Retinal pigment epithelial cell (primary cell): Measurements from ENCODE around the gene ITPK1.

ENCODE experiments used
- DNase-seq: peaks from one replicate; pipeline ENCODE4 v3.0.0-alpha.2; 2010; ENCODE audit warnings: low read depth
- H3K4me3 ChIP-seq: 2 replicates; pipeline ENCODE4 v1.5.1; 2011; ENCODE audit warnings: mild to moderate bottlenecking, low read length, control low read depth, moderate library complexity
- TF ChIP-seq, protein P1 (sequence below): conservative IDR thresholded peaks from 2 replicates; pipeline ENCODE4 v1.5.1; 2011; ENCODE audit warnings: low read depth, low read length, control low read depth, inconsistent platforms

Gene ITPK1

DNA sequence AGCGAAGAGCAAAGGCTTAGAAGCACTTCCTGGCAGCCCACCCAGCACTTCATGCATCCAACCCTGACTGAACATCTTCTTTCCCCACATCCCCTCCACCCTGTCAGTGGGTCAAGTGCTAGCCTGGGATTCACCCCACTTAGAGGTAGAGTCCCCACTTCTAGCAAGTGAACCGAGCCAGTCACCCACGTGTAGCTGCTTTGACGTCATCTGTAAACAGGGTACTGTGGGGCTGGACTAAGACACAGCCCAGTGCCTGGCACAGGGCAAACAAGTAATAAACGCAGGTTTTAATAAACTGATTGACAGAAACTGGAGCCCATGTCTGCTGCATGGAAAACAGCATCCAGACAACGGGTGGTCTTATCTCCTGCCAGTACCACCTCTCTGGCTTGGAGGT is 61.7 kb downstream of the ITPK1 start:
- no peak overlapping the region for H3K4me3 ChIP-seq
- TF ChIP-seq, protein P1, sequence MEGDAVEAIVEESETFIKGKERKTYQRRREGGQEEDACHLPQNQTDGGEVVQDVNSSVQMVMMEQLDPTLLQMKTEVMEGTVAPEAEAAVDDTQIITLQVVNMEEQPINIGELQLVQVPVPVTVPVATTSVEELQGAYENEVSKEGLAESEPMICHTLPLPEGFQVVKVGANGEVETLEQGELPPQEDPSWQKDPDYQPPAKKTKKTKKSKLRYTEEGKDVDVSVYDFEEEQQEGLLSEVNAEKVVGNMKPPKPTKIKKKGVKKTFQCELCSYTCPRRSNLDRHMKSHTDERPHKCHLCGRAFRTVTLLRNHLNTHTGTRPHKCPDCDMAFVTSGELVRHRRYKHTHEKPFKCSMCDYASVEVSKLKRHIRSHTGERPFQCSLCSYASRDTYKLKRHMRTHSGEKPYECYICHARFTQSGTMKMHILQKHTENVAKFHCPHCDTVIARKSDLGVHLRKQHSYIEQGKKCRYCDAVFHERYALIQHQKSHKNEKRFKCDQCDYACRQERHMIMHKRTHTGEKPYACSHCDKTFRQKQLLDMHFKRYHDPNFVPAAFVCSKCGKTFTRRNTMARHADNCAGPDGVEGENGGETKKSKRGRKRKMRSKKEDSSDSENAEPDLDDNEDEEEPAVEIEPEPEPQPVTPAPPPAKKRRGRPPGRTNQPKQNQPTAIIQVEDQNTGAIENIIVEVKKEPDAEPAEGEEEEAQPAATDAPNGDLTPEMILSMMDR = no peak
- no peak for DNase-seq

DNA sequence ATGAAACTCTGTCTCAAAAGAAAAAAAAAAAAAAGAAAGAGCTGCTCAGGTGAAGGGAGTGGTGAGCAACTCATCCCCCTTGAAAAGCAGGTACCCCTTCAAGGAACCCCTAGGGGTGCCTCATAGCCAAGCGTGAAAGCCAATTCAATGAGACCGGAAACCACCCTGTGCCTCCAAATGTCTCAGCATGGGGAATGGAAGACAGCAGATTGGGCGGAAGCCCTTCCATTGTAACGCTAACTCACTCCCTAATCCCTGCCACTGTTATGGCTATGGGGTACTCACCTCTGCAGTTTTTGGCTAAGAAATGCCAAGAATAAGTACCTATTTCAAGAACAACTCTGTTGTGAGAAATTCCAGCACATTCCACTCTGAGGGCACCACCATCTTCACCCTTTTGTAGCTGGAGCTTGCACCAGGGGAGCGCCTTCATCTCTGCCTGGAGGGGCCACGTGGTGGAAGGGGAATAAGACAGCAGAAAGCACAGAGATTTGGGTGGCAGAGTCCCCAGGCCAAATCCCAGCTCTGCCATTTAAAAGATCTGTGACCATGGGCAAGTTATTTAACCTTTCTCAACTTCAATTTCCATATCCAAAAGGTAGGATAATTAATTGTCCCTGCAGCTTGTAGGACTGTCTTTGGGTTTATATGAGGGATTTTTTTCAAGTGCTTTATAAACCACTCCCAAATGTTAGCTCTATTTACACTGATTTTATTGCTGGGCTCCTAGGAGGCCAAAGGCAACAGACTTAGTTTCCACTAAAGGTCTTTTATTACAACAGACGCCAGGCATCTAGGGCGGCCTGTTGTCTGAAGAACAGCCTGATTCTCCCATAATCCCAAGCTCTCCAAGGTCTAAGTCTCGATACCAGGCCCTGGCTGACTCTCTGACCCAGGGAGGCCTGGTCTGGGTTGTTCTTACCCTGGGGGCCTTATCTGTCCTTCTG is 63.9 kb downstream of the ITPK1 start:
- TF ChIP-seq, protein P1 = no peak
- H3K4me3 ChIP-seq = no peak overlapping the region
- DNase-seq = no peak

DNA sequence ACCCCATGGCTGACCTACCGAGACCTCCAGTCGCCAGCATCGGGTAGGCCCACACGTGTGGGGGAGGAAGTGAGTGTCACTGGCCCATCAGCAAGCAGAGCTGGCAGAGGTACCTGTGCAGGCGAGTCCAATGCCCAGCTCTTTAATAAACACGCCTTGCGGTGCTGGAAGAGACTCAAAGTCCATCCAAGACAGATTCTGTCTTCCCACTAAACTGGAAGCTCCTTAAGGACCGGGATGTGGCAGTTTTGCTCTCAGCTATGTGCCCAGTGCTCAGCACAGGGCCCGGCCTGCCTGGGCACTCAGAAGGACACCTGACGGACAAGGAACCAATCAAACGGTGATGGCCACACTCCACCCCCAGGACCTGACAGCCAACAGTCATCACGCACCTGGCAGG is 65.0 kb downstream of the ITPK1 start:
- TF ChIP-seq, protein P1 = no peak
- DNase-seq = no peak
- no peak overlapping the region for H3K4me3 ChIP-seq

DNA sequence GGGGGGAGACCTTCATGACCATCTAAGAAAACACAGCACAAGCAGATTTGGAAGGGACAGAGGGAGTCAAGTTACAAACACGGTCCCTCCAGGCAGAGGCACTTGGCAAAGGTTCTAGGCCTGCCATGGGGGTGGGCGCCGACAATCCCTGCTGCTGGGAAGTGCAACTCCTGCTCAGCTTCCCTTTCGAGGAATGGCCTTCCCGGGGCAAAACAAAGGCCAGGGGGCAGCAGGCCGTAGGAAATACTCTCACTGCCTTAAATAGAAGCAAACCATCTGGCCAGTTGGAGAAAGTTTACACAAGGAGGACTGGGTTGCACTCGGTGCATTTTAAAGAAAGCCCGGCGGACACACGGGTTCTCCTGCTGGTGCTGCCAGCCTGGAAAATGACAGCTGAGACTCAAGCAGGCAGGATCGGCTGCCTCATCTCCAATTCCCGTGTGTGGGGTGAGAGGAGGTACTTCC is 65.8 kb downstream of the ITPK1 start:
- DNase-seq = no peak
- H3K4me3 ChIP-seq = no peak overlapping the region
- TF ChIP-seq, protein P1 = peak; percentile 3

DNA sequence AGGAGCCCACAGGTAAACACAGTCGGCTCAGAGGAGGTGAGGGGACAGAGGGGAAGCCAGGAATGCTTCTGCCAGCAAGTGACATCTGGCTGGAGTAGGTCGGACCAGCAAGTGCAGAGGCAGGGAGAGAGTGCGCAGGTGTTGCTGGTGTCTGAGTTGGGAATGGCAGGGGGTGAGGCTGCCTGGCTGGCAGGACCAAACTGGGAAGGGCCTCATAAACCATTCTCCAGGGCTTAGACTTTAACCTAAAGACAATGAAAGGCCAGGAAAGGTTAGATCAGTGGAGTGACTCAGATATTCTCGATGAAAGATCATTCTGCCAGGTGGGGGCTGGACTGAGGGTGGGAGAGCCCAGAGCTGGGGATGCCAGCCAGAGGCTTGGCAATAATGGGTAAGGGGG is 66.4 kb downstream of the ITPK1 start:
- H3K4me3 ChIP-seq = no peak overlapping the region
- TF ChIP-seq, protein P1 = no peak
- no peak for DNase-seq

DNA sequence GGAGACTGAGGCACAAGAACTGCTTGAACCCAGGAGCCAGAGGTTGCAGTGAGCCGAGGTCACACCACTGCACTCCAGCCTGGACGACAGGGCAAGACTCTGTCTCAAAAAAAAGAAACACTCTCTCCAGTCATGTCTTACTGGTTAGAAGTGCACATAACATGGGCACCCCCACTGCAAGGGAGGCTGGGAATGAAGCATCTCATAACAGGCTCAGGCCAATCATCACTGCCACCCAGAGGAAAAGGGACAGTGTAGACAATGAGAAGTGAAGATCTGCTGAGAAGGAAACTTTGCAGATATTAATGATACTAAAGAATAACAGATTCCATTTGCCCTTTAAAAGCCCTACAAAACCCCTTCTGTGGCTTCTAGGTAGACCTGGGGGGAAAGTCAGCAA is 66.9 kb downstream of the ITPK1 start:
- TF ChIP-seq, protein P1 = no peak
- no peak overlapping the region for H3K4me3 ChIP-seq
- no peak for DNase-seq

DNA sequence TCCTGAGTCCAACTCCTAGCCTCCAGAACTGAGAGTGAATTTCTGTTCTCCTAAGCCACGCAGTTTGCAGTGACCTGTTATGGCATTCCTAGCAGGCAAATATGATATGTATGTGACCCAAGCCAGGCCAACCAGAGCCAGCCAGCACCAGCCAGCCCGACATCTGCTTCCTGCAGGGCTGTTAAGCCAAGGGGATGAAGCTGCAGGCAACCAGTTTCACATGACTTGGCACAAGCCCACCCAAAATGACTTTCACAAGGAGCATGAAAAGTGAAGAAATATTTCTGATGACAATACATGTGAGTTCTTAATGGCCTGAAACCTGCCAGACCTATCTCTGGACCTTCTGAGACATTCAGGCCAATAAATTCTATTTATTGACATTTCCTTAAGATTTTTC is 68.1 kb downstream of the ITPK1 start:
- no peak for DNase-seq
- TF ChIP-seq, protein P1 = no peak
- no peak overlapping the region for H3K4me3 ChIP-seq
